Suprapubic skin (tissue), 4 donors: ENCODE data around the gene HOXB3. TPM values are rescaled to one million over a fixed set of nuclear protein-coding genes. Genes with fewer than 3 reads are reported as not detected.

Experiments used
- DNase-seq, 2 donors: peaks; one replicate each; pipeline ENCODE4 v3.0.0-alpha.2; 2019; ENCODE audit warnings: low spot score in 2 of 2
- H3K27ac ChIP-seq: fragments of 200-600 bp; sonication (generic); one replicate; pipeline ENCODE4 v1.5.1; 2019
- H3K27me3 ChIP-seq: fragments of 200-600 bp; sonication (generic); one replicate; pipeline ENCODE4 v1.5.1; 2019
- H3K36me3 ChIP-seq: fragments of 200-600 bp; sonication (generic); one replicate; pipeline ENCODE4 v1.5.1; 2019
- H3K4me1 ChIP-seq: fragments of 200-600 bp; sonication (generic); one replicate; pipeline ENCODE4 v1.5.1; 2019
- H3K4me3 ChIP-seq: fragments of 200-600 bp; sonication (generic); one replicate; pipeline ENCODE4 v1.5.1; 2019; ENCODE audit warnings: mild to moderate bottlenecking
- H3K9me3 ChIP-seq: fragments of 200-600 bp; sonication (generic); one replicate; pipeline ENCODE4 v1.5.1; 2019
- CTCF ChIP-seq, 2 donors: fragments of 200-600 bp in 1 of 2; fragments of 450-650 bp in 1 of 2; sonication (generic) in 1 of 2; IDR thresholded peaks; one replicate each; pipeline ENCODE4 v1.5.1; 2016 to 2019; ENCODE audit warnings: antibody characterized with exemption in 2 of 2, mild to moderate bottlenecking in 1 of 2, moderate library complexity in 1 of 2
- EP300 ChIP-seq: sonication (generic); formaldehyde crosslinking; IDR thresholded peaks from one replicate; pipeline ENCODE4 v1.6.1; 2017; ENCODE audit warnings: antibody characterized with exemption
- POLR2A ChIP-seq, 2 donors: fragments of 450-650 bp; IDR thresholded peaks; one replicate each; pipeline ENCODE4 v1.6.1; 2017; ENCODE audit warnings: antibody characterized with exemption in 2 of 2, mild to moderate bottlenecking in 2 of 2, moderate library complexity in 2 of 2
- POLR2AphosphoS5 ChIP-seq, 3 donors: sonication (generic); formaldehyde crosslinking; IDR thresholded peaks; one replicate each; pipeline ENCODE4 v1.6.1; 2017; ENCODE audit warnings: antibody characterized with exemption in 3 of 3
- WGBS: methylation state at CpG from one replicate; pipeline ENCODE4 v1.1.5; 2018; 5-methylcytosine and 5-hydroxymethylcytosine counted together
- total RNA-seq, 4 donors: library from RNA; depleted of rRNA; stranded (reverse); fragments of >200 nt; gene quantifications; one replicate each; pipeline ENCODE4 v1.1.0, GENCODE V29; 2016

The HOXB3 gene
- total RNA-seq, 4 donors from 2014 or later, result 2.3 to 20.8 (median 3.9) TPM

GRCh38 chr17:48630925-48631692 is 41.1 kb upstream of the HOXB3 start:
- TF ChIP-seq POLR2AphosphoS5 (IDR thresholded peaks at IDR 0.05), result no peak
- no peak for DNase-seq
- WGBS, result 60% methylated on average over 10 of the region's 15 CpGs
- no peaks in the 10 kb centered on the region for H3K9me3 ChIP-seq
- peaks cover 19% of the 10 kb centered on the region for H3K4me1 ChIP-seq
- peaks cover 100% of the 10 kb centered on the region for H3K27me3 ChIP-seq
- H3K27ac ChIP-seq, result no peak overlapping the region
- H3K36me3 ChIP-seq, result no peaks in the 10 kb centered on the region
- H3K4me3 ChIP-seq, result no peak overlapping the region

GRCh38 chr17:48630009-48630924 is 40.2 kb upstream of the HOXB3 start:
- WGBS, result 64% methylated on average over 15 of the region's 15 CpGs
- TF ChIP-seq CTCF (IDR thresholded peaks at IDR 0.05) (no peak), EP300 (no peak), POLR2AphosphoS5 (IDR thresholded peaks at IDR 0.05) (no peak), POLR2A (IDR thresholded peaks at IDR 0.05) (no peak)

GRCh38 chr17:48629411-48629759 is 39.3 kb upstream of the HOXB3 start:
- H3K27me3 ChIP-seq, result peaks cover 100% of the 10 kb centered on the region
- H3K9me3 ChIP-seq, result no peaks in the 10 kb centered on the region
- no peak overlapping the region for H3K4me3 ChIP-seq
- TF ChIP-seq POLR2A (IDR thresholded peaks at IDR 0.05), result no peak
- no peak for DNase-seq
- peaks cover 34% of the 10 kb centered on the region for H3K4me1 ChIP-seq
- 69% methylated on average over 5 of the region's 5 CpGs for WGBS
- no peak overlapping the region for H3K27ac ChIP-seq
- no peaks in the 10 kb centered on the region for H3K36me3 ChIP-seq

More at GRCh38 chr17:48630009-48630924, 40.2 kb upstream of the HOXB3 start:
- Histone ChIP-seq H3K27ac (no peak overlapping the region), H3K4me1 (peaks cover 27% of the 10 kb centered on the region), H3K36me3 (no peaks in the 10 kb centered on the region), H3K27me3 (peaks cover 100% of the 10 kb centered on the region), H3K4me3 (no peak overlapping the region), H3K9me3 (no peaks in the 10 kb centered on the region)
- no peak for DNase-seq

GRCh38 chr17:48628649-48629410 is 38.8 kb upstream of the HOXB3 start:
- Histone ChIP-seq H3K4me3 (no peak overlapping the region), H3K36me3 (no peaks in the 10 kb centered on the region), H3K27ac (no peak overlapping the region), H3K4me1 (peaks cover 31% of the 10 kb centered on the region), H3K9me3 (no peaks in the 10 kb centered on the region), H3K27me3 (peaks cover 100% of the 10 kb centered on the region)
- DNase-seq, result no peak
- TF ChIP-seq CTCF (IDR thresholded peaks at IDR 0.05) (no peak), EP300 (no peak), POLR2A (IDR thresholded peaks at IDR 0.05) (no peak), POLR2AphosphoS5 (IDR thresholded peaks at IDR 0.05) (no peak)
- 57% methylated on average over 5 of the region's 5 CpGs for whole genome bisulfite sequencing

- TF ChIP-seq POLR2A (IDR thresholded peaks at IDR 0.05) (no peak), CTCF (IDR thresholded peaks at IDR 0.05) (no peak), EP300 (no peak), POLR2AphosphoS5 (IDR thresholded peaks at IDR 0.05) (no peak)
- no peak for DNase-seq
- Histone ChIP-seq H3K27me3 (peaks cover 100% of the 10 kb centered on the region), H3K27ac (no peak overlapping the region), H3K4me3 (no peak overlapping the region), H3K36me3 (no peaks in the 10 kb centered on the region), H3K4me1 (peaks cover 25% of the 10 kb centered on the region), H3K9me3 (no peaks in the 10 kb centered on the region)
- WGBS, result 38% methylated on average over 27 of the region's 27 CpGs
These were observed 37.8 kb upstream of the HOXB3 start for GRCh38 chr17:48627623-48628521.
